Endothelial cell of umbilical vein (primary cell): ENCODE results near the gene KATNAL2. TPM values are rescaled to one million over a fixed set of nuclear protein-coding genes. Genes with fewer than 3 reads are reported as not detected.

ENCODE experiments used
- BruUV-seq: library from RNA; stranded (reverse); fragments of 400-500 nt; replicated peaks from 2 replicates; lab custom pipeline; 2021; lab: Mats Ljungman, UMichigan
- CTCF ChIA-PET: fragments of 300-600, 350-600 bp; sonication (Branson Sonifier 250); formaldehyde crosslinking; loops from one replicate; lab custom pipeline; 2021; ENCODE audit warnings: antibody characterized with exemption, inconsistent platforms; lab: Charles Lee
- POLR2A ChIA-PET: fragments of 300-600, 350-600 bp; sonication (Branson Sonifier 250); formaldehyde crosslinking; loops from one replicate; lab custom pipeline; 2021; ENCODE audit warnings: antibody characterized with exemption, inconsistent platforms; lab: Charles Lee
- DNase-seq: peaks from one replicate; pipeline ENCODE4 v3.0.0-alpha.2; 2011; ENCODE audit warnings: low read depth, low spot score
- FAIRE-seq: peaks from 2 replicates; lab custom pipeline; 2011; peaks lifted over from hg19 to GRCh38; lab: Jason Lieb, UNC
- H2AFZ ChIP-seq: 2 replicates; pipeline ENCODE4 v1.6.0; 2012; ENCODE audit warnings: low read depth, low read length, control low read depth, inconsistent platforms
- H3K27ac ChIP-seq: 2 replicates; pipeline ENCODE4 v1.5.1; 2011; ENCODE audit warnings: low read depth, mild to moderate bottlenecking, control low read depth, low read length, moderate library complexity; ENCODE audit not compliant: insufficient read depth
- H3K27me3 ChIP-seq, 2 experiments: 2 replicates each; pipeline versions ENCODE4 v1.6.0 to v1.6.1; 2011; ENCODE audit warnings: low read length in 2 of 2, mixed read lengths in 1 of 2; ENCODE audit not compliant: control insufficient read depth in 2 of 2, insufficient read depth in 2 of 2
- H3K36me3 ChIP-seq, 2 experiments: 2 replicates in 1 of 2; 3 replicates in 1 of 2; pipeline ENCODE4 v1.5.1; 2011; ENCODE audit warnings: low read length in 2 of 2, mild to moderate bottlenecking in 1 of 2, moderate library complexity in 1 of 2; ENCODE audit not compliant: control insufficient read depth in 2 of 2, insufficient read depth in 2 of 2; ENCODE audit errors: extremely low read depth in 1 of 2
- H3K4me1 ChIP-seq: 3 replicates; pipeline ENCODE4 v1.5.1; 2011; ENCODE audit warnings: mild to moderate bottlenecking, low read length; ENCODE audit not compliant: control insufficient read depth, insufficient read depth; ENCODE audit errors: extremely low read depth
- H3K4me2 ChIP-seq: 2 replicates; pipeline ENCODE4 v1.6.1; 2011; ENCODE audit warnings: low read length, control low read depth, mixed read lengths; ENCODE audit not compliant: insufficient read depth
- H3K4me3 ChIP-seq, 3 experiments: fragments of 200-600 bp in 1 of 3; sonication (generic), shearing (Covaris generic) in 1 of 3; replicated peaks in 1 of 3; 2 replicates each; pipeline ENCODE4 v1.5.1; 2011 to 2016; ENCODE audit warnings: control low read depth in 3 of 3, low read length in 3 of 3, mild to moderate bottlenecking in 2 of 3, inconsistent platforms in 1 of 3, low read depth in 1 of 3, moderate library complexity in 1 of 3; ENCODE audit not compliant: insufficient read depth in 1 of 3
- H3K79me2 ChIP-seq: 2 replicates; pipeline ENCODE4 v1.6.0; 2012; ENCODE audit warnings: low read length, inconsistent platforms; ENCODE audit not compliant: control insufficient read depth, insufficient read depth
- H3K9ac ChIP-seq: replicated peaks from 2 replicates; pipeline ENCODE3; 2011; ENCODE audit warnings: low read length, control low read depth; ENCODE audit not compliant: insufficient read depth; ENCODE audit errors: extremely low read depth
- H3K9me1 ChIP-seq: replicated peaks from 3 replicates; pipeline ENCODE4 v1.6.0; 2011; ENCODE audit warnings: mild to moderate bottlenecking, low read length; ENCODE audit not compliant: control insufficient read depth, insufficient read depth; ENCODE audit errors: extremely low read depth
- H3K9me3 ChIP-seq: replicated peaks from 2 replicates; pipeline ENCODE4 v1.5.1; 2012; ENCODE audit warnings: low read length, inconsistent platforms; ENCODE audit not compliant: control insufficient read depth, insufficient read depth
- H4K20me1 ChIP-seq: replicated peaks from 2 replicates; pipeline ENCODE3; 2011; ENCODE audit warnings: mild to moderate bottlenecking, low read length; ENCODE audit not compliant: control insufficient read depth, insufficient read depth; ENCODE audit errors: extremely low read depth
- CTCF ChIP-seq, 2 donors: IDR thresholded peaks; 1 replicate in 1 of 2; 2 replicates in 1 of 2; pipeline ENCODE4 v1.5.1; 2011; ENCODE audit warnings: low read length in 2 of 2, mild to moderate bottlenecking in 2 of 2, moderate library complexity in 2 of 2, control low read depth in 1 of 2, inconsistent platforms in 1 of 2, low read depth in 1 of 2; ENCODE audit not compliant: insufficient read depth in 1 of 2; ENCODE audit errors: extremely low read depth in 1 of 2
- EZH2 ChIP-seq: IDR thresholded peaks from 2 replicates; pipeline ENCODE4 v1.6.1; 2012; ENCODE audit warnings: borderline replicate concordance, low read depth, mild to moderate bottlenecking, moderate library complexity, low read length, inconsistent platforms; ENCODE audit not compliant: severe bottlenecking
- FOS ChIP-seq: IDR thresholded peaks from 2 replicates; pipeline ENCODE4 v1.6.1; 2011; ENCODE audit warnings: mild to moderate bottlenecking, low read length, moderate library complexity, borderline replicate concordance; ENCODE audit not compliant: insufficient read depth
- GATA2 ChIP-seq: IDR thresholded peaks from 2 replicates; pipeline ENCODE4 v1.7.0; 2011; ENCODE audit warnings: low read depth, mild to moderate bottlenecking, moderate library complexity, mixed read lengths, low read length; ENCODE audit not compliant: insufficient read length, insufficient read depth
- JUN ChIP-seq: IDR thresholded peaks from 2 replicates; pipeline ENCODE4 v1.6.1; 2011; ENCODE audit warnings: borderline replicate concordance, low read depth; ENCODE audit not compliant: insufficient read length, insufficient read depth
- MAX ChIP-seq: IDR thresholded peaks from 2 replicates; pipeline ENCODE4 v1.6.1; 2011; ENCODE audit not compliant: insufficient read depth, insufficient read length
- MYC ChIP-seq: IDR thresholded peaks from one replicate; pipeline ENCODE4 v1.6.1; 2011; ENCODE audit warnings: mild to moderate bottlenecking, low read depth, low read length
- POLR2A ChIP-seq: IDR thresholded peaks from 2 replicates; pipeline ENCODE4 v1.6.1; 2012; ENCODE audit warnings: low read depth, mild to moderate bottlenecking, control low read depth, low read length
- POLR2AphosphoS5 ChIP-seq: IDR thresholded peaks from 2 replicates; pipeline ENCODE4 v1.6.1; 2012; ENCODE audit warnings: low read depth, mild to moderate bottlenecking, control low read depth, low read length, moderate library complexity; ENCODE audit not compliant: insufficient read depth
- dilution Hi-C: fragments of 300-500 bp; cut with MboI; formaldehyde crosslinking; loops from one replicate; pipeline ENCODE4 v1.15.0; 2019; ENCODE audit warnings: low sequenced_read_pairs; ENCODE audit not compliant: extremely low pct_ligation_motif_present
- intact Hi-C: fragments of 100-400 bp; cut with micrococcal nuclease; formaldehyde crosslinking; loops from one replicate; pipeline ENCODE4 v1.10.0; 2022
- polyA plus RNA-seq, 4 experiments: library from polyadenylated mRNA; depleted of rRNA in 3 of 4; stranded (reverse) in 3 of 4; unstranded in 1 of 4; fragments of >200 nt; gene quantifications; 2 replicates each; pipeline versions ENCODE4 v1.2.1 to v1.2.3, GENCODE V29; 2011 to 2012; ENCODE audit warnings: missing spikeins in 1 of 4
- total RNA-seq: library from RNA; stranded (reverse); gene quantifications from 2 replicates; pipeline ENCODE4 v1.2.3, GENCODE V29; 2021

Gene KATNAL2
- total and polyA plus RNA-seq, 2 donors (not counting 3 experiments of a cell fraction or from before 2014, with no cell fraction given), result 0.51 to 1.3 TPM

GRCh38 chr18:46910856-46911255 lies 6.5 kb upstream of the KATNAL2 start:
- H3K9ac ChIP-seq, result no peak overlapping the region
- ChIA-PET POLR2A (no interaction called here), CTCF (no interaction called here)
- intact Hi-C loops (loop anchor here (10.0 kb wide), 1 partner anchor 256 kb away; the partner anchor contains the start of gene LOXHD1), dilution Hi-C loops (no loop called here)
- no peak for FAIRE-seq
- BruUV-seq, result no TSS peak
- no peak overlapping the region for H3K4me3 ChIP-seq
- peaks cover 65% of the 10 kb centered on the region for H3K79me2 ChIP-seq
- no peak overlapping the region for H2AFZ ChIP-seq
- no peak for DNase-seq
- no peaks in the 10 kb centered on the region for H3K9me1 ChIP-seq
- no peaks in the 10 kb centered on the region for H3K9me3 ChIP-seq
- no peak overlapping the region for H3K4me2 ChIP-seq
- no peak overlapping the region for H3K27ac ChIP-seq
- H4K20me1 ChIP-seq, result peaks cover 5% of the 10 kb centered on the region
- H3K36me3 ChIP-seq, result no peaks in the 10 kb centered on the region
- TF ChIP-seq JUN (no peak), MAX (no peak)
- peaks cover under 1% of the 10 kb centered on the region for H3K4me1 ChIP-seq
- H3K27me3 ChIP-seq, result no peaks in the 10 kb centered on the region

GRCh38 chr18:46915800-46916550 lies 1.4 kb upstream of the KATNAL2 start:
- Histone ChIP-seq H2AFZ (no peak overlapping the region), H3K79me2 (peaks cover 46% of the 10 kb centered on the region), H3K27me3 (no peaks in the 10 kb centered on the region), H3K9me3 (no peaks in the 10 kb centered on the region), H3K4me2 (peak overlapping the region; percentile 98), H3K9ac (peak overlapping the region; percentile 87), H3K9me1 (no peaks in the 10 kb centered on the region), H3K4me3 (peak overlapping the region; percentile 68 to 93 (median 83)), H4K20me1 (no peaks in the 10 kb centered on the region), H3K27ac (no peak overlapping the region), H3K4me1 (peaks cover 12% of the 10 kb centered on the region), H3K36me3 (no peaks in the 10 kb centered on the region)
- CTCF ChIA-PET, result interaction anchor here (0.8 to 1.1 kb wide), 3 partner anchors 14 to 742 kb away, joined by 3 read pairs; a partner anchor contains a TSS
- TSS peak; percentile 31 for BruUV-seq
- FAIRE-seq (peak; percentile 72), DNase-seq (no peak)
- dilution Hi-C loops, result no loop called here
- TF ChIP-seq FOS (no peak), EZH2 (no peak), JUN (no peak), POLR2AphosphoS5 (no peak), CTCF (IDR thresholded peaks at IDR 0.05; ENCODE audit: extremely low read depth in 1 of 2, insufficient read depth in 1 of 2, low read depth in 1 of 2, low read length in 2 of 2) (no peak), POLR2A (no peak), GATA2 (no peak), MYC (no peak), MAX (no peak)
- intact Hi-C loops, result loop anchor here (10.0 kb wide), 1 partner anchor 261 kb away; the partner anchor contains the start of gene LOXHD1
- POLR2A ChIA-PET, result no interaction called here
